ENCODE data around the gene PGAP3. TPM values are rescaled to one million over a fixed set of nuclear protein-coding genes. Genes with fewer than 3 reads are reported as not detected.
"Not testable (repeated sequence)": the region's sequence is repeated elsewhere in the genome, so short reads cannot be mapped to it uniquely, and the experiment has no call there.

The PGAP3 gene
- total RNA-seq, 1 donor from 2014 or later = 17.7 TPM

- no peak for DNase-seq (ENCODE audit: extremely low spot score in 2 of 2)
- no peaks in the 10 kb centered on the region for H3K27me3 ChIP-seq
- no peaks in the 10 kb centered on the region for H3K9me3 ChIP-seq
- no peak overlapping the region for H3K4me3 ChIP-seq
- TF ChIP-seq POLR2AphosphoS5 (IDR thresholded peaks at IDR 0.05; ENCODE audit: insufficient read depth in 1 of 2, low read depth in 1 of 2) (no peak), POLR2A (IDR thresholded peaks at IDR 0.05) (no peak)
- peaks cover 28% of the 10 kb centered on the region for H3K4me1 ChIP-seq
- intact Hi-C loops (cut with DNase I) = loop anchor here (5.0 kb wide), 1 partner anchor 50 kb away; no protein-coding TSS in a partner anchor
- peaks cover 0 to 15% of the 10 kb centered on the region in 2 donors for H3K36me3 ChIP-seq
- no peak overlapping the region for H3K27ac ChIP-seq
Observed at GRCh38 chr17:39732586-39732985, 44.7 kb upstream of the PGAP3 start.

DNA sequence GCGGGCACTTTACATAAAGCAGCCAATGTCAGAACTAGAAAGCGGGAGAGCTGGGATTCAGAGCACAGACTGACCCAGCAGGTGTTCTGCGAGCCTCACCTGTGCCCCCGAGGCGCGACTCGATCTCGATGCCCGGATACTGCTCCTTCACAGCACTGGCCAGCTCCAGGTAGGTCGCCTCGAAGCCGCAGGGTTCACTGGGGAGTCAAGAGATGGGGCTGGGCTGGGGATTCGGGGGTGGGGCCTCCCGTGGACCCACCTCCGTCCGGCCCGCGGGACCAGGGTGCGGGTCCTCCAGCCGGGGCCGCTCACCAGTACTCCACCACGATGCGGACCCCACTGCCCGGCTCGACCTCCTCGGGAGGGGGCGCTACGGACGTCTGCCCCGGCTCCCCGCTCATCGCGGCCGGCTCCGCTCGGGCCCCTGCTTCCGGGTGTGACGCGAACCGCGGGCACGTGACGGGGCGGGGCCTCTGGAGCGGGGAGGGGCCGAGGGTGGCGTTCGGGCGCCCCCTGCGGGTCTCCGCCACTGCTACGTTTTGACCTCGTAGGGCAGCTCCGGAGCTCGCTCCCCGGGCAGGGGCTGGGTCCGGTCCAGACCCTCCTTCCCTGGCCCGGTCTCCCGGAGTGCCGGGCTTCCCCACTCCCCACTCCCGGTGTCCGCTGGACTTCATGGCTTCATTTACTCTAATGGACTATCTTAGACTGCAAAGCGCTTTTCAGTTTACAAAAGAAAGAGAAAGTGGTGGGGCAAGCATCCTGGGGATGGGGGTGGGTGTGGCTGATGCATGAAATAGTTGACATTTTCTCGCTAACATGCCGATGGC lies 42.5 kb upstream of the PGAP3 start, which contains the start of gene MIEN1:
Gene MIEN1 (minus strand): TSS at position 438 of the 827 bp plus-strand sequence. CDS start 37 bp downstream, at position 401.
- Histone ChIP-seq H3K4me1 (peaks cover 20% of the 10 kb centered on the region), H3K9me3 (no peaks in the 10 kb centered on the region), H3K27ac (peak within 1 kb of the TSS; percentile 89), H3K27me3 (no peaks in the 10 kb centered on the region), H3K36me3 (peaks cover 0 to 31% of the 10 kb centered on the region in 2 donors), H3K4me3 (peak within 1 kb of the TSS; percentile 70 to 74)
- intact Hi-C loops (cut with DNase I) = loop anchor here (5.0 kb wide), 1 partner anchor 48 kb away; no protein-coding TSS in a partner anchor
- TF ChIP-seq, protein P1, sequence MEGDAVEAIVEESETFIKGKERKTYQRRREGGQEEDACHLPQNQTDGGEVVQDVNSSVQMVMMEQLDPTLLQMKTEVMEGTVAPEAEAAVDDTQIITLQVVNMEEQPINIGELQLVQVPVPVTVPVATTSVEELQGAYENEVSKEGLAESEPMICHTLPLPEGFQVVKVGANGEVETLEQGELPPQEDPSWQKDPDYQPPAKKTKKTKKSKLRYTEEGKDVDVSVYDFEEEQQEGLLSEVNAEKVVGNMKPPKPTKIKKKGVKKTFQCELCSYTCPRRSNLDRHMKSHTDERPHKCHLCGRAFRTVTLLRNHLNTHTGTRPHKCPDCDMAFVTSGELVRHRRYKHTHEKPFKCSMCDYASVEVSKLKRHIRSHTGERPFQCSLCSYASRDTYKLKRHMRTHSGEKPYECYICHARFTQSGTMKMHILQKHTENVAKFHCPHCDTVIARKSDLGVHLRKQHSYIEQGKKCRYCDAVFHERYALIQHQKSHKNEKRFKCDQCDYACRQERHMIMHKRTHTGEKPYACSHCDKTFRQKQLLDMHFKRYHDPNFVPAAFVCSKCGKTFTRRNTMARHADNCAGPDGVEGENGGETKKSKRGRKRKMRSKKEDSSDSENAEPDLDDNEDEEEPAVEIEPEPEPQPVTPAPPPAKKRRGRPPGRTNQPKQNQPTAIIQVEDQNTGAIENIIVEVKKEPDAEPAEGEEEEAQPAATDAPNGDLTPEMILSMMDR (IDR thresholded peaks at IDR 0.05) = peak; percentile 88 to 93 (median 88)
- TF ChIP-seq POLR2AphosphoS5 (IDR thresholded peaks at IDR 0.05; ENCODE audit: insufficient read depth in 1 of 2, low read depth in 1 of 2) (peak in 1 of 2 donors; percentile 94), POLR2A (IDR thresholded peaks at IDR 0.05) (peak in 1 of 2 donors; percentile 77)
- DNase-seq (ENCODE audit: extremely low spot score in 2 of 2) = no peak

GRCh38 chr17:39729280-39729851 lies 41.5 kb upstream of the PGAP3 start:
- Histone ChIP-seq H3K4me3 (peak overlapping the region; percentile 70 to 74), H3K4me1 (peaks cover 20% of the 10 kb centered on the region), H3K9me3 (no peaks in the 10 kb centered on the region), H3K27ac (peak overlapping the region; percentile 89), H3K27me3 (no peaks in the 10 kb centered on the region), H3K36me3 (peaks cover 0 to 33% of the 10 kb centered on the region in 2 donors)
- TF ChIP-seq, protein P1 (IDR thresholded peaks at IDR 0.05) = no peak
- TF ChIP-seq POLR2AphosphoS5 (IDR thresholded peaks at IDR 0.05; ENCODE audit: insufficient read depth in 1 of 2, low read depth in 1 of 2) (no peak), POLR2A (IDR thresholded peaks at IDR 0.05) (no peak)
- intact Hi-C loops (cut with DNase I) = no loop called here
- no peak for DNase-seq (ENCODE audit: extremely low spot score in 2 of 2)

DNA sequence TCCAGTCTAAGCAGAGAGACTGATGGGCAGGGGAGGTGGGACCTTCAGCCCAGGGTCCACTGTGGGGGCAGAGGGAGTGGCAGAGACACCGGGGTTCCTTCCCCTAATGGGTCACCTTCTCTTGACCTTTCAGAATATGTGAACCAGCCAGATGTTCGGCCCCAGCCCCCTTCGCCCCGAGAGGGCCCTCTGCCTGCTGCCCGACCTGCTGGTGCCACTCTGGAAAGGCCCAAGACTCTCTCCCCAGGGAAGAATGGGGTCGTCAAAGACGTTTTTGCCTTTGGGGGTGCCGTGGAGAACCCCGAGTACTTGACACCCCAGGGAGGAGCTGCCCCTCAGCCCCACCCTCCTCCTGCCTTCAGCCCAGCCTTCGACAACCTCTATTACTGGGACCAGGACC lies 39.7 kb upstream of the PGAP3 start:
- no peak for DNase-seq (ENCODE audit: extremely low spot score in 2 of 2)
- TF ChIP-seq POLR2A (IDR thresholded peaks at IDR 0.05) (no peak), POLR2AphosphoS5 (IDR thresholded peaks at IDR 0.05; ENCODE audit: insufficient read depth in 1 of 2, low read depth in 1 of 2) (no peak)
- TF ChIP-seq, protein P1 (IDR thresholded peaks at IDR 0.05) = no peak
- Histone ChIP-seq H3K36me3 (peaks cover 0 to 33% of the 10 kb centered on the region in 2 donors), H3K27me3 (no peaks in the 10 kb centered on the region), H3K4me3 (no peak overlapping the region), H3K27ac (no peak overlapping the region), H3K9me3 (no peaks in the 10 kb centered on the region), H3K4me1 (peaks cover 20% of the 10 kb centered on the region)
- intact Hi-C loops (cut with DNase I) = no loop called here

DNA sequence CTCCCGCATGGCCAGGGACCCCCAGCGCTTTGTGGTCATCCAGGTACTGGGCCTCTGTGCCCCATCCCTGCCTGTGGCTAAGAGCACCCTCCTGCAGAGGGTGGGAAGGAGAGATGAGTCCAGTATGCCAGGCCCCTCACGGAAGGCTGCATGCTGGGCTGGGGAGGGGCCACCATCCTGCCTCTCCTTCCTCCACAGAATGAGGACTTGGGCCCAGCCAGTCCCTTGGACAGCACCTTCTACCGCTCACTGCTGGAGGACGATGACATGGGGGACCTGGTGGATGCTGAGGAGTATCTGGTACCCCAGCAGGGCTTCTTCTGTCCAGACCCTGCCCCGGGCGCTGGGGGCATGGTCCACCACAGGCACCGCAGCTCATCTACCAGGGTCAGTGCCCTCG lies 38.8 kb upstream of the PGAP3 start:
- H3K36me3 ChIP-seq = peaks cover 0 to 33% of the 10 kb centered on the region in 2 donors
- H3K27ac ChIP-seq = no peak overlapping the region
- H3K4me3 ChIP-seq = no peak overlapping the region
- H3K27me3 ChIP-seq = no peaks in the 10 kb centered on the region
- TF ChIP-seq, protein P1 (IDR thresholded peaks at IDR 0.05) = no peak
- TF ChIP-seq POLR2A (IDR thresholded peaks at IDR 0.05) (no peak), POLR2AphosphoS5 (IDR thresholded peaks at IDR 0.05; ENCODE audit: insufficient read depth in 1 of 2, low read depth in 1 of 2) (no peak)
- H3K9me3 ChIP-seq = no peaks in the 10 kb centered on the region
- intact Hi-C loops (cut with DNase I) = no loop called here
- no peak for DNase-seq (ENCODE audit: extremely low spot score in 2 of 2)
- peaks cover 20% of the 10 kb centered on the region for H3K4me1 ChIP-seq

GRCh38 chr17:39725923-39726322 lies 38.1 kb upstream of the PGAP3 start:
- intact Hi-C loops (cut with DNase I); H3K27me3 ChIP-seq; H3K27ac ChIP-seq; DNase-seq (ENCODE audit: extremely low spot score in 2 of 2); H3K9me3 ChIP-seq; H3K4me3 ChIP-seq: not testable (repeated sequence)
- peaks cover 18% of the 10 kb centered on the region for H3K4me1 ChIP-seq
- H3K36me3 ChIP-seq = peaks cover 0 to 33% of the 10 kb centered on the region in 2 donors

Measured in vagina (tissue), 2 donors.